NCI-H82 treated with DMSO at 0.1 percent for 48 hours (cell line): Measurements from ENCODE around the gene GATA6.

ENCODE experiments used
- DNase-seq: peaks from one replicate; lab custom pipeline; 2025; ENCODE audit not compliant: unreplicated experiment; lab: John Stamatoyannopoulos, UW

GATA6 gene

GRCh38 chr18:22238036-22238435, 68.6 kb downstream of the GATA6 start:
- no peak for DNase-seq

GRCh38 chr18:22238681-22239080, 69.3 kb downstream of the GATA6 start:
- no peak for DNase-seq

- no peak for DNase-seq
These were observed 72.6 kb downstream of the GATA6 start for GRCh38 chr18:22241921-22242361.

GRCh38 chr18:22243513-22243912, 74.1 kb downstream of the GATA6 start:
- no peak for DNase-seq

- no peak for DNase-seq
These were observed 80.6 kb downstream of the GATA6 start for GRCh38 chr18:22250026-22250425.

GRCh38 chr18:22250591-22250996, 81.2 kb downstream of the GATA6 start:
- no peak for DNase-seq
